HG03159 (cell line): ENCODE data around the gene PRSS56.

Experiments used
- ATAC-seq: cut with Tn5 transposase; IDR thresholded peaks from one replicate; pipeline ENCODE4 v1.9.1; 2021; ENCODE audit warnings: mild to moderate bottlenecking, moderate library complexity; ENCODE audit not compliant: unreplicated experiment

Gene PRSS56

DNA sequence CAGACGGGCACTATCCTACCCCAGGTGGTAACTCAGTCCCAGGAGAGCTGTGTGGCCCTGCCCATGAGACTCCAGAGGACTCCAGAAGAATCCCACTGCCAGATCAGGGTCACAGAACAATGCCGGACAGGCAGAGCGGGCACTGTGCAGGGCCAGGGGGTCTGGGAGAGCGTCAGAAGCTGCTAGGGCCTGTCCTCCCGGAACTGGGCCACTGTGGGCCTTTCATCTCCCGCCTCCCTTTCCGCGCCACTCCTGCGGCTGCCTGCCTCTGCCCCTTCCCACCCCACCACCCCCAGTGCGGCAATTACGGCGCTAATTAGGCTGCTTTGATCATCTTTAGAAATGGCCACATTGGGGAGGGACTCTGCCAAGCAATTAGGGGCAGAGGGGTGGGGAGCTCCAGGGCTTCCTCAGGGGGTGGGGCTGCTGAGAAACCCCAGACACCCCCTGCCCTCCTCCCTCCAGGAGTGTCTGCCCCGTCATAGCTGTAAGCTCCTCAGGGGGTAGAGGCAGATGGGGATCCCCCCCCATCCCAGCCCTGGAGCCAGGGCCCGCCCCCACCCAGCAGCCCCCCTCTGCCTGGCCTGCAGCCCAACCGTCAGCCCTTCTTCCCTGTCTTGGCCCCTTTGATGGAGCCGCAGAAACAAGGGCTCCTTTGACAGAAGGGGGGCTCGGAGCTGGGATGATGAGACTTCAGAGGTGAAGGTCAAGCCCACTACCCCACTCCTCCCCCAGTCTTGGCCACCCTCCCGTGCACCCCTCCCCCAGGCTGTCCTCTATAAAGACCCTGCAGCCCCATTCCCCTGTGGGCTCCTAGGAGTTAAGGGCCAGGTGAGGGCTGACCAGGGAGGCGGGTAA, at the start of gene PRSS56:
TSS of gene PRSS56 (plus strand) at position 808 of the 858 bp plus-strand sequence. CDS start 211 bp downstream, outside the sequence.
- no peak for ATAC-seq

DNA sequence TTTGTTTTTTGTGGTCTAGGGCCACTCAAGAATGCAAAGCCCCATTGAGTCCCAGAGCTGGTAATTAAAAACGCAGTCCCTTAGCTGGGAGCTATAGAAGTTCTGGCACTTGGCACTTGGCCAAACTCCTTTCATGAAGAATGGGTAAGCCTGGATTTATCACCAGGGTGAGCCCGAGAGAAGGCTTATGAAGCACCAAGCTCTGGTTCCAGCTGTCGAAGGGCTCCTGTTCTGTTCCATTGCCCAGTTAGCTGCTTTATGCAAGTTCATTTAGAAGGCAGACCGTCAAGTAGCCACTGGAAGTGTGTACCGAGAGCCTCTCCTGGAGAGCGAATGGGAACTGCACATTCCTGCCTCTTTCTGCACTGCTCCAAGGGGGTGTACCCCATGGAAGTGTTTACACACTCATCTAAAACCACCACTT, 46.7 kb upstream of the PRSS56 start:
- ATAC-seq = no peak

DNA sequence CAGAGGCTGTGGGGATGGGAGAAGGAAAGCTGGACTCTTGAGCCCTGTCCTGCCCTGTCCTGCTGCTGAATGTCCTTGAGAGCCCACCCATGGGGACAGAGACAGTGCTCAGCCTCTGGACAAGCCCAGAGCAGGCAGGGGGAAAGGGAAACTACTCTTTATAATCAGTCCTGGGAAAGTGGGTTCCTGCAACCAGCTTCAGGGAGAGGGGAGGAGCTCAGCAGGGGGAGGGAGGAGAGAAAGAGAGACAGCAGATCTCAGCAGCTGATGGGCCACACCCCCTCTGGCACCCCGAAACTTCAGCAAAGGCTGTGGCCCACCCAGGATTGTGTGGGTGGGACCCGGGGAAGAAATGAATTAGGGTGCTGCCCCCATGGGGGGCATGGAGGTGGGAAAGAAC, 44.1 kb upstream of the PRSS56 start:
- no peak for ATAC-seq

DNA sequence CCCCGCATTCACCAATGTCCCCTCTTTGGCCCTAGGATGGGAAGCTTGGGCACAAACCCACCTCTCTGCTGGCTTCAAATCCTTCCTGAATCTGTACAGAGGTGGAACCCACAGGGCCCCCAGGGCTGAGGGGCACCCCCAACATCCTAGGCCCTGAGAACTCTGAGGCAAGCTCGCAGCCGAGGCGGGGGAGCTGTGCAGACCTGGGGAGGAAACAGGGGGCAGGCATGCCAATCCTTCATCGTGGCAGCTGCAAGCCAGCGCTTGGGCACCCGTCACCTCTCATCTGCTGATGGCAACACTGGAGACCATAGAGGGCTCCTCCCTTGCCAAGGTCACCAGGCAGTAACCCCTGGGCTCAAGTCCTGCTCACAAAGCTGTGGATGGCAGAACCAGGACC, 43.4 kb upstream of the PRSS56 start:
- no peak for ATAC-seq

DNA sequence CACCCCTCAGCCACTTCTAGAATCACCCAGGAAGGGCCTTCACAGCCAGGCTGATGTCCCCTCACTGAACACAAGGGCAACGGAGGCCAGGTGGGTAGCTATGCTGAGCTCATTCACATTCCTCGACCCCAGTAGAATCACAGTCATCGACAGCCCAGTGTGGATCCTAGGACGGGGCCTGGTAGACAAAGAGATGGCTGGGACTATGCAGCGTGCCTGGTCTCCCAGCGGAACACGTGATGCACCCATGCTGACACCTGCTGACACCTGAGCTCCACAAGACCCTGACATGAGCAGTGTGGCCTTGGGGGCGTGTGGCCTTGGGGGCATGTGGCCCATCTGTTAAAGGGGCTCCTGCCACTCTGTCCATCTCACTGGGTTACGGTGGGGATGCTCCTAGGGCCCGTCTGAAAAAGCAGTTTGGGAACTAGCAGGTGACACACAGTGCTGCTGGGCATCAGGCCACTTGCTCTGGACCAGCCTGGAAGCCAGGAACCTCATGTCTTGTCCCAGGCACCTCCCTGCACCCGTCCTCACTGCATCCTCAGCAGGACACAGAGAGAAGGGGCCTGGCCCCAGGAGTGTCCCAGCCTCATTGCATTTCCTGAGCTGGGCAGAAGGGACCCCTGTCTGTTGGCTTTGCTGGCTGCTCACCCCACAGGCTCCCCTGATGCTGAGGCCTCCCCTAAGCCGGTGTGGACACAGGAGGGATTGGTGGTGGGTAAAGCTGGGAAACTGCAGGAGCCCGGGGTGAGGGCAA, 42.3 kb upstream of the PRSS56 start:
- ATAC-seq = no peak

DNA sequence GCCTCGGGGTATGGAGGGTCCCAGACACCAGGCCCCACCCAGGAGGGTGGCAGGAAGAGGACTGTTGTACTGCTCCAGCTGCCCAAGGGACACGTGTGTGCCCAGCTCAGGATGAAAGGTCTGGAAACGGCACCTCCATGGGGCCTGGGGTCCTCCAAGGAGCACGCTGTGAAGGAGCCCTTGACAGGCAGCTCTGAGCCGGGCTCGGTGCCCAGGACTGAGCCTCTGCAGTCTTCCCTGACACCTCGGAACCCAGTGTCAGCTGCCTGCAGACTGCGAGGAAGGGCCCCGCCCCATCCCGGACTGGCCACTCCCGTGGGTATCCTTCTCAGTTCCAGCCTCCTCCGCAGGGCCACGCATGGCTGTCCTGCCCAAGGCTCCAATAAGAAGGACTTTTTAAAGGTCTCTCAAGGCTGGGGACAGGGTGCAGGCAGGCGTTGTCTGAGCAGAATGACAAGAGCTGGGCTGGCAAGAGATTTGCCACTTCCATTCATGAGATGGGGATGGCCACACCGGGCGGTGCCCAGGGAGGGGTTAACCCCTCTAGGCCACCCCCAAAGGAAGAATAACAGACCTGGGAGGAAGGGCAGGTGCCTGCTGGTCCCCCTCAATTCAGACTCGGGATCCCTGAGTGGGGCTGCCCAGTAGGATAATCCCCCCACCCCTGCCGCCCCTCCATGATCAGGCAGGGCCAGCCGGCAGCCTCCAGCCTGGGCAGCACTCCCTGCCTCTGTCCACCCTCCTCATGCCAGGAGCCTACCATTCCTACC, 41.4 kb upstream of the PRSS56 start:
- no peak for ATAC-seq

DNA sequence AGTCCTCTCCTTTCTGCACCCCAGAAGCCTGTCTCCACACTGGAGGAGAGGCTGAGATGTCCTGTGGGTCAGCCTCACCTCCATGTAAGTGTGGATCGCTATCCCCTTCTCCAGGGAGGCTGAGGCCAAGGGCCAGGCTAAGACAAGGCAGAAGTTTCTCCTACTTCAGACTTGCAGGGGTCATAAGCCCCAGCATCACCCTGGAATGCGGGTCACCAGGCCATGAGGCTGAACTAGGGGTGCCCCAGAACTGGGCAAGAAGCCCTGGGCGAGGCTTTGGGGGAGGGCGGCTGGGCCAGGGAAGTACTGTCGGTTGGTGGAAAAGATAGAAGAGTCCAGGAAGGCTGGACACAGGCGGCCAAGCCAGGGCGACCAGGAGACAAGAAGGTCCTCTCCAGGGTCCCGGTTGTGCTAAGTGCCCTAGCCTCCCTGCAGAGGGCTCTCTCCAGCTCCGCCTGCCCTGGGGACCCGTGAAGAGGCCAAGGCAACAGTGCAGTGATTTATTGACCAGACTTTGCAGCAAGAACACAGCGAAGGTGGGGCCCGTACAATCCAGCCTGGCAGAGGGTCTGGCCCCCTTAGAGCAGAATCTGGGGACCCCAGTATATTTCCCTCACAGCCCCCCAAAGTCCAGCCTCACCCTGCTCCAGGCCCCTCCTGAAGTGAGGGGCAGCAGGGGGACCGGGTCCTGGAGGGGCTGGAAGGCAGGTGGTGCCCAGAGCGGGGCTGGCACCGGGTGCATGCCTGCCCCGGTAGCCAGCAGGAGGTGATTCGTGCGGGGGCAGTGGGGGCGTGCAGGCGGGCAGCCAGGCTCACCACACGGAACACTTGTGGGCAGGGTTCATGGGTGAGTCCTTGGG, 40.6 kb upstream of the PRSS56 start:
- ATAC-seq = no peak

DNA sequence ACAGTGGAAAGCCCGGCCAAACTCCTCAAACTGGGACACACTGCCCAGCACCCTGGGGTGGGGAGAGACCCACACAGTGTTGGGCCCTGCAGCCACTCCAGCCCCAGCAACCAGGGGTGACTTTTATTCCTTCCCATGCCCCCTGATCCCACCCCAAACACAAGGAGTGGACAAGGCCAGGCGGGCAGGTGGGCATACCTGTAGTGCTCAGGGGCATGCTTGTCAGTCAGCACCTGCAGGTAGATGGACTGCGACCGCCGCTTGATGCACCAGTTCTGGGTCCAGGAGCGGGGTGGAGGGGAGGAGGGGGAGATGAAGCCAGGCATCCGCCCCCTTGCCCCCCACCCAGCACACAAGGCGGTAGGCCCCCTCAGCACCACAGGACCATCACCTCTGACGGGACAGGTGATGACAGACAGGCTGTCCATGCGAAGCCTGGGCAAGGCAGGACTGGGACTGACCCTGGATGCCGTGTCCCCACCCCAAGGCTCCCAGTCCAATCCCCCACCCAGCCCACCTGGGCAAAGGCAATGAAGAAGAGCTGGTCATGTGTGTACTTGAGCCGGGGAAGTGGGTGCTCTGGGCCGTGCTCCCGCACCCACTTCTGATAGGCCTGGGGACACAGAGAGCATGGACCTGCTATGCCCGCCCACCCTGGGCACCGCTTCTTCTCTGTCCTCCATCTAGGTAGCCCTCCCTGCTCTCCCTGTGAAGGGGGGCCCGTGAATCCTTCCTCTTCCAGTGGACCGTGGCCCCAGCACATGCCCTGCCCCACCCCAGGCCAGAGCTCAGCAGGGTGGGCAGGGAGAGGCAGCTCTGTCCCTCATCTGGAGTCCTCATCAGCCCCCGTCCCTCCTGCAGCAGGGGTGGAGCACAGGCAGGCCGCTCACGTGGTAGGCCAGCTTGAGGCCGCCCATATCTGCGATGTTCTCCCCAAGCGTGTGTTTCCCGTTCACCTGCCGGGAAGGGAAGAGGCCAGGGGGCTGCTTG, 39.7 kb upstream of the PRSS56 start:
- no peak for ATAC-seq

DNA sequence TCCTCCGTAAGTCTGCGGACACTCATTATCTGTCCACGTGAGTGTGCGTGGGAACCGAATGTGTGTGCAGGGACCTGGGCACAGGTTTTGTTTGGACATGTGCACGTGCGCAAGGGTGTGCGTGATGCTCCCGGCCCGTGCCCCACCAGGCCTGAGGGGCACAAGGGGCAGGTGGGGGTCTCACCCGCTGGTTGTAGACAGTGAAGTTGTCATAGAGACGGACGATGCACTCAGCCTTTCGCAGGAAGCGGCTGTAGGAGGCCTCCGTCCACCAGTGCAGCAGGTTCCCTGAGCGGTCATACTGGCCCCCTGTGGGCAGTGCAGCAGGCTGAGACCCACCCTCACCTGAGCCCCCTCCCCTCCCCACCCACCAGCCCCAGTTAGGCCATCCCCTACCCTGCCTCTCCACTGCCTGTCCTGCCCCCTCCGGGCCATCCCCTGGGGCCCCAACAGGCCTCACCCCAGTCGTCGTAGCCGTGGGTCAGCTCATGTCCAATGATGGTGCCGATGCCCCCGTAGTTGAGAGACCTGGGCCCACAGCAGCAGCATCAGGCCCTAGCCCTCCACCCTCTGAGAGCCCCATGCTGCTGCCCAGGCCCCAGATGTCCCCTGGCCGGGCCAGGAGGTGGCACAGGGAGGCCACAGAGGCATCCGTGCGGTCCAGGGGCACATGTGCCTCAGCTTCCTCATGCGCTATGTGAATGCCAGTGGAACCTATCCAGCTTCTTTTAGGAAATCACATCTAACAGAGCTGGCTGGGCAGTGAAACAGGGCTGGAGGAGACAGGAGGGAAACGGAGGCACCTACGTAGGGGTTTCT, 38.7 kb upstream of the PRSS56 start:
- ATAC-seq = no peak

DNA sequence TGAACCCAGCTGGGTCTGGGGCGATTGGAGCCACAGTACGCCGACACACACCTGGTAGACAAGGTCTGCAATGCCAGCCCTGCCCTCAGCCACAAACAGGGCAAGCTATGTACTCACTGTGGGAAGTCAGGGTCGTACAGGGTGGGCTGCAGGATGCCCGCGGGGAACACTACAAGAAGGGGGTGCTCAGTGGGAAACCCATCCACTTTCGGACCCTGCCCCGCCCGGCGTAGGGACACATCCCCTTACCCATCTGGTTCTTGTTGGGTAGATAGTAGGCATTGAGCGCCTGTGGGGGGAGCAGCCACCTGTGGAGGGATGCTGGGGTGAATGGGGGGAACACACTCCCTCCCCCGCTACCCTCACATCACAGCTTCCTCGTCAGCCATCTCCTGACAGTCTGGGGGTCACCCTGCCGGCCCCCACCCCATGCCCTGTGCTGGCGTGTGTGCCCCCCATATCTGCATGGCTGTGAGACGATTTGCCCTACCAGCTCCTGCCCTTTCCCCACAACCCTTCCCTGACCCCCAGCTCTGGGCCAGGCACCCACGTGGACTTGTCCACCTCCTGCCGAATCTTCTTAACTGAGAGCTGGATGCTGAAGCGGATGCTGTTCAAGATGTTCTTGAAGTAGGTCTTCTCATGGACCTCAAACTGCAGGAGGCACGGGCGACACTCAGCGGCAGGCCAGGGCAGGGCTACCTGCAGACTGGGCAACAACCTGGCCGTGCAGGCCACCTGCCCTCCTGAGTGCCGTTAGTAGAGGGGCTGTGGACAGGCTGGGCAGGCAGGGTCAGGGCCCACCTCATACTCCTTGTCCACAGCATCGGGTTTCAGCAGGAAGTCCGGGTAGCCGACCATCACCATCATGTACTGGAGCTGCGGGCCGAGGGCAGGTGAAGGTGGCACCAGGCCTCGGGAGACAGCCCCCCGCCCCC, 37.6 kb upstream of the PRSS56 start:
- no peak for ATAC-seq

DNA sequence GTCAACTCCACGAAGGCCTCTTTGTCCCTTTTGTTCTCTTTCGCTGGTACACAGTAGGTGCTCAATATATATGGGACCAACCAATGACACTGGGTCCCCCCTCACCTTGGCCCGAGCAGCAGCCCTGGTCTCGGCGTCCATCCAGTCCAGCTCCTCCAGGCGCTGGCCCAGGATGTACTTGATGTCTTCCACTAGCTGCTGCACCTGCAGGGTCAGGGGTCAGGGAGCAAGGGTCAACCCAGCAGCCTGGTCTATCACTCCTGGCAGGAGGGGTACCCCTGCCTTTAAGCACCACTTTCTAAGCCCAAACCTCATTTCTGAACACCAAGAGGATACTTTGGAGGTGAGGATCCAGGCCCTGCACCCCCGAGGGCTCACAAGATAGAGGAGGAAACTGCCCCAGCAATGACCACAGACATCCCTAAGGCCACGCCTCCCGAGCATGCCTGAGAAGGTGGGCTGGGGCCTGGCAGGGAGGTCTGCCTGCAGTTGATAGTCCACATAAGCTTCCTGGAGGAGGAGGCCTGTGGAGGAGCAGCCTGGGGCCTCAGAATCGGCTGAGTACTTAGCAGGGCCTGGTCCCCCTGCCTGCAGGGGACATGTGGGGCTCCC, 36.8 kb upstream of the PRSS56 start:
- no peak for ATAC-seq

DNA sequence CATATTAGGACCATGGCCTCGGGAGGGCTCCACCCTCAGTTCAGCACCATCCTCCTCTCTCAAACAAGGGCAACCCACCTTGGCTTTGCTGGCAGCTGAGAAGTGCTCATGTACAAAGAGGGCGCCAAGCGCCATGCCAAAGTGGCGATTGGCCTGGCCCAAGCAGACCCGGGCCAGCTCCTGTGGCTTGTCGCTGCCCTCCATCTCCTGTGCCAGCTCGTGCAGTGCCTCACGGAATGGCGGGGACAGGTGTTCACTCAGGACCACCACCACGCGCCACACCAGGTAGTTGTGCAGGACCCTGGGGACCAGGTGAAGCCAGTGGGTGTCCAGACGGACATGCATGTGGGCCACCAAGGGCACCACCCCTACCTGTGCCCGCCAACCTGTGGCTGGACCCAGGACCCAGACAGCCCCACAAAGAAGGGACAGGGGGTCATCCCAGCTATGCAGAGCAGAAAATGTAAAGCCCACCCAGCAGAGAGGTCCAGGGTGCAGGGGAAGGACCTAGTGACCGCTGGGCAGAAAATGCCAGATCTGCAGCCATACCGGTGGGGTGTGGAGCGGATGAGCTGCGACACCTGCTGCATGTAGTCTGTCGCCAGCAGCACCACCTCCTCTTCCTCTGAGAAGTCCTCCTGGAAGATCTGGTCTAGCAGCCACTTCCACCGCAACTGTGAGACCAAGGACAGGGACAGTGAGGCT, 36.1 kb upstream of the PRSS56 start:
- no peak for ATAC-seq

DNA sequence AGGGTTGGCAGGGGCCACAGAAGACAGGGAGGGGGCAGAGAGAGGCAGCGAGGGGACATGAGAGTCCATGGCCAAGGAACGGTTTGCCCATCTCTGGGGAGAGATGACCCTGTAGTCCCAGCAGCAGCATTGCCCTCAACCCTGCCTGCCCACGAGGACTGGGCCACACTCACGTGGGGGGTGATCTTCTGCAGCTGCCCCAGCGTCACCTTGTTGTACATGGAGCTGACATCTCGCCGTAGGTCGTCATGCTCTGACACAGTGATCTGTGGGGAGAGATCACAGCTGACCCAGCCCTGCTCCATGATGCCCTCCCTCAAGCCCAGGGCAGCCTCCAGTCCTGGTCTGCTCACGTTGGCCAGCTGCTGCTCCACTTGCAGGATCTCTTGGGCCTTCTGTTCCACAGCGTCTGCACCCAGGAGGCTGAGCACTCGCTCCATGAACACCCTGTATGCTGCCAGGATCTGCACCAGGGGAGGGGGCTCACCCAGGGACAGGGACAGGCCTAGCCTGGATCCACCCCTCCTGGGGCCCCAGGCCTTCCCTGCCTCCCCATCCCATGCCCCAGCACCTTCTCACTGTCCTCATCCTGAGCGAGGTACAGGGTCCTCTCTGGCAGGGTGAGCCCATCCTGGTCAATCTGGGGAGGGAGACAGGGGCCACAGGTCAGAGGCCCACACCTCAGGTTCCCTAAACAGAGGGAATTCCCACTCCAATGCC, 35.4 kb upstream of the PRSS56 start:
- ATAC-seq = no peak

DNA sequence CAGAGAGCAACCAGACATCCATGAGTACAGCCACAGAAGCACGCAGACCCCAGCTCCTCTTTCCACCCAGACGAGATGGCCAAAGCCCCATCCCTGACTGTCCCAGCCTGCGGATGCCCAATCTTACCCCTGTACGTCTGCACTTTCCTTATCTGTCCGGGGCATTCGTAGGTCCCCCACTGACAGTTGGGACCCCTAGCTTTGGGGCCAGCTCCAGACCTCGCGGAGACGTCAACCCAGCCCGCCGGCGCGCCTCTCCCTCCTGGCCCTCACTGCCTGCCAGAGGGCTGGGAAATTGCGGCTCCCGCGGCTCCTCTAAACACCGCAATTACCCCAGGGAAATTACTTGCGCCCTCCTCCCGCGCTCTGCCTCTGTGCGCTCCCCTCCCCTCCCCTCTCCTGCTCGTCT, 34.8 kb upstream of the PRSS56 start:
- ATAC-seq = no peak

DNA sequence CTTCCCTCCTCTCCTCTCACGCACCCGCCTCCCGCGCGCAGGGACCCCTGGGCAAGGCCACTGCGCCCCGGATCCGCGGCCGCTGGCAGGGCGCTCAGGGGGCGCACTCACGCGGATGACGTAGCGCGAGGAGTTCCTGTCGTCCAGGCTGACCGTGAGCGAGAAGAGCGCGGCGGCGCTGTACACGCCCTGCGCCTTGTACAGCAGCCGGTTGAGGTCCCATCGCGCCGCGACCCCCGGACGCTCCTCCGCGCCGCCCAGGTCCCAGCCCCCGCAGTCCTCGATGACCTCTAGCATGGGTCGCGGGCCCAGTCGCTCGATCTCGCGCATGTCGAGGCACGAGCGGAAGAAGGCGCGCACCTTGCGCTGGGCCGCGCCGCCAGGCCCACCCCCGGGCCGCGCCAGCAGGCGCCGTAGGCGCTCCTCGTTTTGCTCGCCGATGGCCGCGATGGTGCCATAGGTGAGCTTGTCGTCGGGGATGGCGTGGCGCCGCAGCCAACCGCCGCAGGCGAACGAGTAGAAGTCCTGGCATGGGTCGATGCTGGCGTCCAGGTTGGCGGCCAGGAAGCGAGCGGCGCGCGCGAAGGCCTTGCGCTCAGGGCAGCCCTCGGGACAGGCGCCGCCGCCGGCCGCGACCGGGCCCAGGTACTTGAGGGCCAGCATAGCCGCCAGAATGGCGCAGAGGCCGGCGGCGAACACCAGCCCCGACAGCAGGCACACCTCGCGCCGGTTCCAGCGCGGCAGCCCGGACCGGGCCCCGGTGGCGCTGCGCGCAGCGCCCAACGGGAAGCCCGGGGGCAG, 34.2 kb upstream of the PRSS56 start:
- no peak for ATAC-seq
